Measurements from ENCODE around the gene MPHOSPH8.
"Not testable (repeated sequence)": the region's sequence is repeated elsewhere in the genome, so short reads cannot be mapped to it uniquely, and the experiment has no call there.

The MPHOSPH8 gene

GRCh38 chr13:19691447-19691846 lies 58.0 kb downstream of the MPHOSPH8 start:
- DNase-seq, result not testable (repeated sequence)

- DNase-seq, result no peak
Measured at GRCh38 chr13:19695428-19695827, 62.0 kb downstream of the MPHOSPH8 start.

- DNase-seq, result no peak
Measured at GRCh38 chr13:19695829-19696228, 62.4 kb downstream of the MPHOSPH8 start.

DNA sequence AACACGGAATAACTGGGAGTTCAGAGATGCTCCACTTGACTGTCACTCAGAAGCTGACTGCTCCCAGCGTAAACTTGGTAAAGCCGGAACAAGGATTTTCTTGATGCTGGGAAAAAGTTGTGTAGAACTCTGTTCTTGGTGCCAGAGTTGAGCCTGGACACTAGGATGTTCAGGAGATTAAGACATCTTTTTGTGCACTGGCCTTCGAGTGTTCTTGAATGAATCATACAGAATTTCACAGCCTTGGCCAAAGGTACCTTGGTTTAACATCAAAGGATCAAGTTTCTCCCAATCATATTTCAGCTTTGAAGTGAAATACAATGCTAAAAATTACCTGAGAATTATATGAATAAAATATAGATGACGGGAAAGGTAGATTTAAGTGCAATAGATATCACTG lies 67.5 kb downstream of the MPHOSPH8 start:
- not testable (repeated sequence) for DNase-seq

DNA sequence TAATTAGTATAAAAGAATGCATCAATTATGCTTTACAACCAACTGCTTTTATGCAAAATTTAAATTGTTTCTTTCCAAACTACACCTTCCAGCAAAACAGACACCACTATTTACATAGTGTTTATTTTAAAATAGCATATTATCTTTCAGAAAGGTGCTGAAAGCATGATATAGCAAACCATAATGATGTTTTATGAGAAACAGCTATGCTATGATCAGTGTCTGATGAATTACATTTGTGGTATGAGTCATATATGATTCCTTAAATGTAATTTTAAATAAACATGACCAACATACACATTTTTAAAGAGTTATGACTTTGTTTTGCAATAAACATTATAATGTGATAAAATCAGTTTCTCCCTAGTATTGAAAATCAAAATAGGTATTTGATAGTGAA lies 68.2 kb downstream of the MPHOSPH8 start:
- DNase-seq, result not testable (repeated sequence)

DNA sequence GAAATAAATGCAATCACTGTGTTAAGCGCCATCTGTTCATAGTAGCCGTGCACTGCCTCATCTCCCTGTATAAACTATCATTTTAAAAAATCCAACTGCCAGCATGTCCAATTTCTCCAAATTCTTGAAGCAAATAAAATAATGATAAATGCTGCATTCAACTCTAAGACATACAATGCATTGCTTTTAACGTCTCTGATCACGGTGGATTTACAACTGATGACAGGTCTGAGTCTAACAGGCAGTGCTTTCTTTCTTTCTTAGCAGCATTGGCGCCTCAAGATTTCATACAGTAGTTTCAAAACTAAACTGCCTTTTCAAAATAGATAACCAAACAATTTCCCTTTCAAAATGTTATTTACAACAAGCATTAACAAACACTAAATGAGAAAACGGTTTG lies 70.8 kb downstream of the MPHOSPH8 start:
- DNase-seq, result not testable (repeated sequence)

DNA sequence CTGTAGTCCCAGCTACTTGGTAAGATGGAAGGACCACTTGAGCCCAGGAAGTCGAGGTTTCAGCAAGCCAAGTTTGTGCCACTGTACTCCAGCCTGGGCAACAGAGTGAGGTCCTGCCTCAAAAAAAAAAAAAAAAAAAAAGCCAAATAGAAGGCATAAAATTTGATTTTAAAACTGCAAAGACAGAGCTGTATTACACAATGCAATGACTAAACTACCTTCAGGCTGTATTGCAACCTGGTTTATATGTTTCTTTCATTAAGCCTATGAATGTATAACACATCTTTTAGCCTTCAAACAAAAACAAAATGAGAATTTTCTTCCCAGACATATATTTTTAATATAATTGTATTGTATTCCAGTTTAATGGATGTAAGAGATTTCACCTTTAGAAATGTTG lies 75.6 kb downstream of the MPHOSPH8 start:
- DNase-seq, result not testable (repeated sequence)

DNA sequence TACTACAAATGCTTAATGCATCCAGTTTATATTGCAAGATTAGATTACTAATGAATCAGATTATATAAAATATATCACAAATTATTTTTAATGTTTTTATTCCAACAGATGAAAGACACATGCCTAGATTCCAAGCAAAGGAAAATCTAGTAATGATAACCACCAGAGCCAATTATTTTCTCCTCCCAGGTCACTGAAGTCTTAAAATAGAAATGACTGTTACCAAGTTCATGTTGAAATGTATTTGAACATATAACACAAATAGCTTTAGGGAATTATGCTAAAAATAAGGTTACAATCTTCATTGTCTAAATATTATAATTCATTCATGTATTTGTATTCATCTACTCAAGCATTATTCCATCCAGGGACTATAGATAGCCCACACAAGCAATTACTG lies 76.3 kb downstream of the MPHOSPH8 start:
- DNase-seq, result not testable (repeated sequence)

GRCh38 chr13:19713186-19713965 lies 79.9 kb downstream of the MPHOSPH8 start:
- DNase-seq, result no peak

DNA sequence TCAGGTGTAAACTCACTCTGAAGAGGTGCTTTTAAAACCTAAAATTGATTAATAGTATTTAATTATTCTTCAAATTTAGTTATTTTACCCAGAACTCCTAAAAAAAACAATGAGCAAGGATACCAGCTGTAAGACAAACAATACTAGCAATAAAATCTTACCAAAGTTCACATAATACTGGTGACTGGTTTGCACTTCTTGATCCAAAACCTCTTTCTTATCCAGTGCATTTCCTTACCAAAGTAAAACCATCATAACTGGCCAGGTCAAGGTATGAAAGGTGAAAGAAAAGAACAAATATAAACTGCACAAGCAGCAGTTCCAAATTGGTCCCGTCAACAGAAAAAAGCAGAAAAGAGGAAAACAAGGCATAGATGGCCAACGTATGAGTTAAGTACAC lies 86.6 kb downstream of the MPHOSPH8 start:
- no peak for DNase-seq

Data from NCI-H774 (cell line).